Epithelial cell of proximal tubule (primary cell): ENCODE measurements around the gene COPS7A. TPM values are rescaled to one million over a fixed set of nuclear protein-coding genes. Genes with fewer than 3 reads are reported as not detected.

Experiments used
- total RNA-seq: library from RNA; depleted of rRNA; stranded (reverse); fragments of >200 nt; gene quantifications from 2 replicates; pipeline ENCODE4 v1.2.3, GENCODE V29; 2015

The COPS7A gene
- total RNA-seq, 1 donor from 2014 or later: 59.2 TPM

Other genes with a start within 250 kb of the COPS7A start
- gene MRPL51, start 230.8 kb upstream of the COPS7A start, total RNA-seq: 132 and 156 TPM in 2 replicates
- 74.8 and 109 TPM in 2 replicates for gene NCAPD2, start 229.9 kb upstream of the COPS7A start, total RNA-seq
- 6,260 and 7,673 TPM in 2 replicates for gene GAPDH, start 189.5 kb upstream of the COPS7A start, total RNA-seq
- 7.5 and 11.3 TPM in 2 replicates for gene IFFO1, start 168.0 kb upstream of the COPS7A start, total RNA-seq
- 43.2 and 66.0 TPM in 2 replicates for gene NOP2, start 155.8 kb upstream of the COPS7A start, total RNA-seq
- 242 and 346 TPM in 2 replicates for gene CHD4, start 116.7 kb upstream of the COPS7A start, total RNA-seq
- 0.81 and 0.94 TPM in 2 replicates for gene LPAR5, start 88.1 kb upstream of the COPS7A start, total RNA-seq
- gene ACRBP, start 76.6 kb upstream of the COPS7A start, total RNA-seq: 0.58 TPM in 1 of 2 replicates, not detected in the other
- gene ING4, start 60.9 kb upstream of the COPS7A start, total RNA-seq: 18.4 and 60.0 TPM in 2 replicates
- 19.9 and 21.9 TPM in 2 replicates for gene ZNF384, start 34.7 kb upstream of the COPS7A start, total RNA-seq
- 0.06 TPM in 1 of 2 replicates, not detected in the other for gene PIANP, start 23.2 kb upstream of the COPS7A start, total RNA-seq
- gene MLF2, start 29.1 kb downstream of the COPS7A start, total RNA-seq: 185 and 294 TPM in 2 replicates
- gene PTMS, start 42.3 kb downstream of the COPS7A start, total RNA-seq: 91.7 and 266 TPM in 2 replicates
- gene LAG3, start 48.5 kb downstream of the COPS7A start, total RNA-seq: not detected in 2 replicates
- 0.07 and 0.75 TPM in 2 replicates for gene CD4, start 65.5 kb downstream of the COPS7A start, total RNA-seq
- 1.0 and 1.2 TPM in 2 replicates for gene GPR162, start 97.8 kb downstream of the COPS7A start, total RNA-seq
- gene P3H3, start 104.4 kb downstream of the COPS7A start, total RNA-seq: 19.1 and 30.4 TPM in 2 replicates
- gene GNB3, start 116.9 kb downstream of the COPS7A start, total RNA-seq: 0.29 and 4.2 TPM in 2 replicates
- gene CDCA3, start 127.2 kb downstream of the COPS7A start, total RNA-seq: 85.0 and 97.4 TPM in 2 replicates
- gene USP5, start 128.1 kb downstream of the COPS7A start, total RNA-seq: 60.5 and 83.8 TPM in 2 replicates
- 1,445 and 2,208 TPM in 2 replicates for gene TPI1, start 143.5 kb downstream of the COPS7A start, total RNA-seq
- 9.5 and 17.2 TPM in 2 replicates for gene SPSB2, start 149.3 kb downstream of the COPS7A start, total RNA-seq
- gene LRRC23, start 180.8 kb downstream of the COPS7A start, total RNA-seq: 3.8 and 14.5 TPM in 2 replicates
- gene ENO2, start 190.5 kb downstream of the COPS7A start, total RNA-seq: 47.4 and 97.0 TPM in 2 replicates
- gene ATN1, start 203.9 kb downstream of the COPS7A start, total RNA-seq: 17.9 and 19.0 TPM in 2 replicates
- gene RNU7-1, start 219.8 kb downstream of the COPS7A start, total RNA-seq: not detected in 2 replicates
- 163 and 174 TPM in 2 replicates for gene C12orf57, start 220.0 kb downstream of the COPS7A start, total RNA-seq
- gene PTPN6, start 227.3 kb downstream of the COPS7A start, total RNA-seq: 21.8 and 37.5 TPM in 2 replicates
- 287 and 559 TPM in 2 replicates for gene PHB2, start 246.6 kb downstream of the COPS7A start, total RNA-seq
- 81.5 and 138 TPM in 2 replicates for gene EMG1, start 246.9 kb downstream of the COPS7A start, total RNA-seq